Measurements from ENCODE around the gene TNFRSF19. TPM values are rescaled to one million over a fixed set of nuclear protein-coding genes. Genes with fewer than 3 reads are reported as not detected.

Gene TNFRSF19
- total RNA-seq, 1 donor from 2014 or later: not detected

DNA sequence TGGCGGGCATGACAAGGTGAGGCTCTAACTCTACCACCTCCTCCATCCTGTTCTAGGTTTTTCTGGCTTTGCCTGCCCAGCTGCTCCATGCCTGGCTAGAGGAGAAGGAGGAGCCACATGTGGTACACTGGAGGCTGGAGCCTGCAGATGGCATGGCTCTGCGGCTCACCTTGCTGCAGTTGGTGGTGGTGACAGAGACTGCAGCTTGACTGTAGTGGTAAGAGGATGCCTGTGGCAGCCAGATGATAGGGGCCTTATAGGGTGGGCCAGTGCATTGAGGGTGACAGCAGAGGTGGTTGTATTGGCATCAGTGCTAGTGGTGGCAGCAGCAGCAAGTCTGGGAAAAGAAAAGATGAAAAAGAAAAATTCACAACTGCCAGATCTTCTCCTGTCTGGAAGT, 146.2 kb downstream of the TNFRSF19 start:
- intact Hi-C loops (cut with micrococcal nuclease): loop anchor here (5.0 kb wide), 1 partner anchor 156 kb away; no protein-coding TSS in a partner anchor
- Mint-ChIP-seq H3K4me3 (ENCODE audit: low read depth) (no peak overlapping the region), H3K9me3 (no peaks in the 10 kb centered on the region), H3K27me3 (ENCODE audit: low read depth) (peaks cover 19% of the 10 kb centered on the region), H3K4me1 (ENCODE audit: low read depth) (peaks cover 13% of the 10 kb centered on the region), H3K27ac (no peak overlapping the region), H3K36me3 (ENCODE audit: low read depth) (no peaks in the 10 kb centered on the region)
- no peak for DNase-seq (ENCODE audit: low spot score)

DNA sequence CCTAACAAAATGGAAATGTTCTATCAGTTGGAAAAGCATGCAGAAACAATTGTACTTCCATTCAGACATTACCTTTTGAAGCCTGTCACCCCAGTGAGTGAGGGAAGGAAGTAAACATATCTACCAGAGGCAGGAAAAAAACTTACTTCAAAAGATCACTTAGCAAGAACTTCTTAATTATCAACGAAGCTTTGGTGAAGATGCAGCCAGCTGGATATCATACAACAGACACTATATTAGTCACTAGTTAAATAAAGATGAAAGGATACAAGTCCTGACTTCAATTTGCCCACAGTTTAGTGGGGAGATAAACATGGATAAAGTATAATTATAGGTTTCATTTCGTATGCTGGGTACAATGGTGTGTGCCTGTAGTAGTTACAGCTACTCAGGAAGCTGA, 148.8 kb downstream of the TNFRSF19 start:
- peaks cover 9% of the 10 kb centered on the region for H3K27me3 Mint-ChIP-seq (ENCODE audit: low read depth)
- H3K27ac Mint-ChIP-seq: no peak overlapping the region
- no peaks in the 10 kb centered on the region for H3K36me3 Mint-ChIP-seq (ENCODE audit: low read depth)
- H3K4me1 Mint-ChIP-seq (ENCODE audit: low read depth): peaks cover 13% of the 10 kb centered on the region
- DNase-seq (ENCODE audit: low spot score): no peak
- no peaks in the 10 kb centered on the region for H3K9me3 Mint-ChIP-seq
- no peak overlapping the region for H3K4me3 Mint-ChIP-seq (ENCODE audit: low read depth)
- intact Hi-C loops (cut with micrococcal nuclease): loop anchor here (5.0 kb wide), 1 partner anchor 153 kb away; no protein-coding TSS in a partner anchor

- peaks cover 13% of the 10 kb centered on the region for H3K4me1 Mint-ChIP-seq (ENCODE audit: low read depth)
- H3K9me3 Mint-ChIP-seq: no peaks in the 10 kb centered on the region
- no peaks in the 10 kb centered on the region for H3K36me3 Mint-ChIP-seq (ENCODE audit: low read depth)
- intact Hi-C loops (cut with micrococcal nuclease): no loop called here
- no peak for DNase-seq (ENCODE audit: low spot score)
- H3K27ac Mint-ChIP-seq: no peak overlapping the region
- H3K4me3 Mint-ChIP-seq (ENCODE audit: low read depth): no peak overlapping the region
- H3K27me3 Mint-ChIP-seq (ENCODE audit: low read depth): no peaks in the 10 kb centered on the region
Observed at GRCh38 chr13:23722726-23723453, 152.7 kb downstream of the TNFRSF19 start.

DNA sequence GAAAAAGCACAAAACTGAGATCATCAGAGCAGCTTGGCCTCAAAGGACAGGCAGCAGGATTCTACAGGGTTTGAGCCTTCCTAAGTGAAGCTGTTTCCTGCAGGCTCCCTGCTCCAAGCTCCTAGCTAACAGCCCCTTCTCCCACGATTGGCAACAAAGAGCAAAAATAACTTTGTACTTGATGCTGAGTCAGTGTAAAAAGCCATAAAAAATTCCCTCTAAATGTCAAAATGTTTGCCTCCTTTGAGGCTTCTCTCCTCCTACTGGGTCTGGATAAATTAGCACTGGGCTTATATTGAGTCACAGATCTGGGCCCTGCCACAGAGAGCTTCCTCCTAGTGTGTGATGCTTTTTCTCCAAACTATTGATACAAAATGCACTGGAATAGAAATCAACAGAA, 153.3 kb downstream of the TNFRSF19 start:
- peaks cover 10% of the 10 kb centered on the region for H3K4me1 Mint-ChIP-seq (ENCODE audit: low read depth)
- intact Hi-C loops (cut with micrococcal nuclease): no loop called here
- no peak overlapping the region for H3K4me3 Mint-ChIP-seq (ENCODE audit: low read depth)
- no peaks in the 10 kb centered on the region for H3K36me3 Mint-ChIP-seq (ENCODE audit: low read depth)
- H3K27ac Mint-ChIP-seq: no peak overlapping the region
- DNase-seq (ENCODE audit: low spot score): no peak
- no peaks in the 10 kb centered on the region for H3K9me3 Mint-ChIP-seq
- H3K27me3 Mint-ChIP-seq (ENCODE audit: low read depth): no peaks in the 10 kb centered on the region

GRCh38 chr13:23724196-23724970, 154.2 kb downstream of the TNFRSF19 start:
- Mint-ChIP-seq H3K9me3 (no peaks in the 10 kb centered on the region), H3K4me3 (ENCODE audit: low read depth) (no peak overlapping the region), H3K27me3 (ENCODE audit: low read depth) (no peaks in the 10 kb centered on the region), H3K36me3 (ENCODE audit: low read depth) (no peaks in the 10 kb centered on the region), H3K27ac (no peak overlapping the region), H3K4me1 (ENCODE audit: low read depth) (peaks cover under 1% of the 10 kb centered on the region)
- no peak for DNase-seq (ENCODE audit: low spot score)
- intact Hi-C loops (cut with micrococcal nuclease): no loop called here

Other genes starting within 250 kb of the TNFRSF19 start
- gene SACS, start 136.7 kb upstream of the TNFRSF19 start, total RNA-seq: 34.0 and 34.3 TPM in 2 replicates

Data from activated T-helper 2 cell treated with anti-CD3 and anti-CD28 coated beads, Interferon-gamma antibody, Interleukin-2, Interleukin-4, amounts not matched to agents 10 μg/mL and 5 μg/mL and 100 μg/mL, durations not matched to agents 14 hours and 24 hours and 36 hours (primary cell).